Muscle of leg (tissue), 11 donors: ENCODE measurements around the gene IGDCC3. TPM values are rescaled to one million over a fixed set of nuclear protein-coding genes. Genes with fewer than 3 reads are reported as not detected.

Source experiments
- DNase-seq: peaks from one replicate; pipeline ENCODE4 v3.0.0; 2013
- H3K27ac ChIP-seq: one replicate; pipeline ENCODE4 v1.5.1; 2013; ENCODE audit warnings: mild to moderate bottlenecking, low read length, control low read depth
- H3K27me3 ChIP-seq: one replicate; pipeline ENCODE4 v1.6.1; 2013; ENCODE audit warnings: low read length; ENCODE audit not compliant: control insufficient read depth, insufficient read depth
- H3K36me3 ChIP-seq: one replicate; pipeline ENCODE4 v1.6.1; 2013; ENCODE audit warnings: low read length; ENCODE audit not compliant: control insufficient read depth, insufficient read depth
- H3K4me1 ChIP-seq: one replicate; pipeline ENCODE4 v1.6.1; 2013; ENCODE audit warnings: low read length; ENCODE audit not compliant: control insufficient read depth, insufficient read depth
- H3K4me3 ChIP-seq: one replicate; pipeline ENCODE4 v1.5.1; 2013; ENCODE audit warnings: low read length, control low read depth
- H3K9me3 ChIP-seq: replicated peaks from 2 replicates; pipeline ENCODE4 v1.6.1; 2013; ENCODE audit warnings: low read depth, low read length; ENCODE audit not compliant: control insufficient read depth
- WGBS: methylation state at CpG from one replicate; pipeline ENCODE4 v1.1.5; 2013; ENCODE audit warnings: missing lambda C conversion rate; ENCODE audit not compliant: insufficient coverage; 5-methylcytosine and 5-hydroxymethylcytosine counted together
- polyA plus RNA-seq, 8 donors: library from polyadenylated mRNA; unstranded; fragments of 120-200 nt; gene quantifications; one replicate each; pipeline versions ENCODE4 v1.2.1 to v1.2.3, GENCODE V29; 2013; ENCODE audit warnings: inconsistent platforms in 1 of 8, low replicate concordance in 1 of 8; ENCODE audit not compliant: insufficient read length in 8 of 8, insufficient read depth in 1 of 8
- total RNA-seq: library from RNA; stranded (reverse); fragments of 120-200 nt; gene quantifications from one replicate; pipeline ENCODE4 v1.2.4, GENCODE V29; 2013

IGDCC3 gene
- total and polyA plus RNA-seq, 9 donors = 1.8 to 3.6 (median 2.5) TPM

- Histone ChIP-seq H3K27ac (no peak overlapping the region), H3K27me3 (no peaks in the 10 kb centered on the region), H3K4me1 (peaks cover 15% of the 10 kb centered on the region), H3K36me3 (peaks cover 3% of the 10 kb centered on the region), H3K4me3 (no peak overlapping the region), H3K9me3 (no peaks in the 10 kb centered on the region)
- 84% methylated on average over 9 of the region's 19 CpGs for WGBS
- no peak for DNase-seq
Measured at GRCh38 chr15:65335278-65336055, 42.3 kb downstream of the IGDCC3 start.

- H3K27ac ChIP-seq = no peak overlapping the region
- no peaks in the 10 kb centered on the region for H3K9me3 ChIP-seq
- WGBS = 64% methylated on average over 15 of the region's 20 CpGs
Measured at GRCh38 chr15:65334586-65335231, 43.1 kb downstream of the IGDCC3 start.

GRCh38 chr15:65333856-65334255 is 43.9 kb downstream of the IGDCC3 start:
- DNase-seq = no peak
- peaks cover 13% of the 10 kb centered on the region for H3K36me3 ChIP-seq
- H3K27me3 ChIP-seq = no peaks in the 10 kb centered on the region
- H3K27ac ChIP-seq = no peak overlapping the region
- no peak overlapping the region for H3K4me3 ChIP-seq
- H3K9me3 ChIP-seq = no peaks in the 10 kb centered on the region
- H3K4me1 ChIP-seq = peaks cover 13% of the 10 kb centered on the region
- WGBS = 63% methylated on average over 4 of the region's 5 CpGs

More at GRCh38 chr15:65334586-65335231, 43.1 kb downstream of the IGDCC3 start:
- peaks cover 15% of the 10 kb centered on the region for H3K4me1 ChIP-seq
- H3K36me3 ChIP-seq = peaks cover 4% of the 10 kb centered on the region
- no peak for DNase-seq
- no peaks in the 10 kb centered on the region for H3K27me3 ChIP-seq
- H3K4me3 ChIP-seq = no peak overlapping the region

GRCh38 chr15:65333148-65333820 is 44.5 kb downstream of the IGDCC3 start:
- no peaks in the 10 kb centered on the region for H3K9me3 ChIP-seq
- no peak for DNase-seq
- H3K27me3 ChIP-seq = no peaks in the 10 kb centered on the region
- 82% methylated on average over 3 of the region's 16 CpGs for WGBS
- H3K4me3 ChIP-seq = no peak overlapping the region
- peaks cover 13% of the 10 kb centered on the region for H3K36me3 ChIP-seq
- no peak overlapping the region for H3K27ac ChIP-seq
- peaks cover 12% of the 10 kb centered on the region for H3K4me1 ChIP-seq

- H3K4me3 ChIP-seq = no peak overlapping the region
- no peaks in the 10 kb centered on the region for H3K27me3 ChIP-seq
- H3K4me1 ChIP-seq = peaks cover 7% of the 10 kb centered on the region
- peaks cover 13% of the 10 kb centered on the region for H3K36me3 ChIP-seq
- no peaks in the 10 kb centered on the region for H3K9me3 ChIP-seq
- whole genome bisulfite sequencing = 62% methylated on average over 19 of the region's 31 CpGs
- DNase-seq = no peak
- no peak overlapping the region for H3K27ac ChIP-seq
Measured at GRCh38 chr15:65332391-65333147, 45.2 kb downstream of the IGDCC3 start.

GRCh38 chr15:65331811-65332210 is 46.0 kb downstream of the IGDCC3 start:
- no peak overlapping the region for H3K27ac ChIP-seq
- no peaks in the 10 kb centered on the region for H3K27me3 ChIP-seq
- 62% methylated on average over 6 of the region's 7 CpGs for WGBS
- H3K4me1 ChIP-seq = peaks cover 4% of the 10 kb centered on the region
- no peak overlapping the region for H3K4me3 ChIP-seq
- H3K9me3 ChIP-seq = no peaks in the 10 kb centered on the region
- H3K36me3 ChIP-seq = peaks cover 13% of the 10 kb centered on the region
- no peak for DNase-seq

GRCh38 chr15:65330934-65331645 is 46.7 kb downstream of the IGDCC3 start:
- Histone ChIP-seq H3K27ac (no peak overlapping the region), H3K36me3 (peaks cover 13% of the 10 kb centered on the region), H3K9me3 (no peaks in the 10 kb centered on the region), H3K4me1 (peaks cover 8% of the 10 kb centered on the region), H3K4me3 (no peak overlapping the region), H3K27me3 (no peaks in the 10 kb centered on the region)
- WGBS = 90% methylated on average over 20 of the region's 22 CpGs
- DNase-seq = no peak

- no peak overlapping the region for H3K27ac ChIP-seq
- no peaks in the 10 kb centered on the region for H3K27me3 ChIP-seq
- DNase-seq = no peak
- peaks cover 12% of the 10 kb centered on the region for H3K4me1 ChIP-seq
- 78% methylated on average over 17 of the region's 18 CpGs for WGBS
- no peak overlapping the region for H3K4me3 ChIP-seq
- H3K9me3 ChIP-seq = no peaks in the 10 kb centered on the region
- H3K36me3 ChIP-seq = peaks cover 13% of the 10 kb centered on the region
Measured at GRCh38 chr15:65329984-65330735, 47.6 kb downstream of the IGDCC3 start.
